Measurements from ENCODE around the gene VASP. TPM values are rescaled to one million over a fixed set of nuclear protein-coding genes. Genes with fewer than 3 reads are reported as not detected.
A peak's percentile ranks its signal among the peaks of the same experiment; 100 is the strongest.

The VASP gene
- total RNA-seq, 1 experiment from 2014 or later = 144 TPM

DNA sequence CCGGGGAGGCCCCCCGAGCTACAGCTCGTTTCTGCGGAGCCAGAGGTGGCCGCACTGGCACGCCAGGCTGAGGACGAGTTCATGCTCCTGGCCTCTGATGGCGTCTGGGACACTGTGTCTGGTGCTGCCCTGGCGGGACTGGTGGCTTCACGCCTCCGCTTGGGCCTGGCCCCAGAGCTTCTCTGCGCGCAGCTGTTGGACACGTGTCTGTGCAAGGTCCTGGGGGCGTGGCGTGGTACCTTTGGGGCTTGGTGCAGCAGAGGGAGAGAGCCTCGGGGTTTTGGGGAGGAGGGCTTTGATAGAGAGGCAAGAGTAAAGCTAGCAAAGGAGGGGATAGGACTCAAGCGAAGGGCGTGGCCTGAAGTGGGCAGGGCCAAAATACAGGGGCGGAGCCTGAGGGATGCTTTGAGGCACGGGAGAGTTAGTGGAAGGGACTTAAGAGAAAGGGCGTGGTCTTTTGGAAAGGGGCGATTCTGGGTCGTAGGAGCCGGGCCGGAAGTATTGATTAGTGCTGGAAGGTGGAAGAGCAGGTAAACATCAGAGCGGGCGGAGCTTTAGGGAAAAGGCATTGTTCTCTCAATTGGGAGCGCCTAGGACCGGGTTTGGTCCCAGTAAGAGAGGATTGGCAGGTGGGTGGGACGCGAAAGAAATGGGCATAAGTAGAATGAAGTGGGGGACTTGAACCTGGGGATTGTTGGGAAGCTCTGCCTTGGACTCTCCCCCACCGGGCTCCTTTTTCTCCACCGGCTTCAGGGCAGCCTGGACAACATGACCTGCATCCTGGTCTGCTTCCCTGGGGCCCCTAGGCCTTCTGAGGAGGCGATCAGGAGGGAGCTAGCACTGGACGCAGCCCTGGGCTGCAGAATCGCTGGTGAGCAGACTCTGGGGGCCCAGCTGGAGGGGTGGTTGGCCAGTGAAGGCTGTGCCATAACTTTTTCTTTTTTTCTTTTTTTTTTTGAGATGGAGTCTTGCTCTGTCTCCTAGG, 7.8 kb upstream of the VASP start (continued):
- TF ChIP-seq NFYB (CRISPR knock-in tag; conservative IDR thresholded peaks at IDR 0.05; ENCODE audit: low read depth) = peak; percentile 48
- TF ChIP-seq, protein P1, sequence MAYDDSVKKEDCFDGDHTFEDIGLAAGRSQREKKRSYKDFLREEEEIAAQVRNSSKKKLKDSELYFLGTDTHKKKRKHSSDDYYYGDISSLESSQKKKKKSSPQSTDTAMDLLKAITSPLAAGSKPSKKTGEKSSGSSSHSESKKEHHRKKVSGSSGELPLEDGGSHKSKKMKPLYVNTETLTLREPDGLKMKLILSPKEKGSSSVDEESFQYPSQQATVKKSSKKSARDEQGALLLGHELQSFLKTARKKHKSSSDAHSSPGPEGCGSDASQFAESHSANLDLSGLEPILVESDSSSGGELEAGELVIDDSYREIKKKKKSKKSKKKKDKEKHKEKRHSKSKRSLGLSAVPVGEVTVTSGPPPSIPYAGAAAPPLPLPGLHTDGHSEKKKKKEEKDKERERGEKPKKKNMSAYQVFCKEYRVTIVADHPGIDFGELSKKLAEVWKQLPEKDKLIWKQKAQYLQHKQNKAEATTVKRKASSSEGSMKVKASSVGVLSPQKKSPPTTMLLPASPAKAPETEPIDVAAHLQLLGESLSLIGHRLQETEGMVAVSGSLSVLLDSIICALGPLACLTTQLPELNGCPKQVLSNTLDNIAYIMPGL (CRISPR knock-in tag; IDR thresholded peaks at IDR 0.05) = no peak; the same call in 1 of the 2 replicates
- TF ChIP-seq, protein P2, sequence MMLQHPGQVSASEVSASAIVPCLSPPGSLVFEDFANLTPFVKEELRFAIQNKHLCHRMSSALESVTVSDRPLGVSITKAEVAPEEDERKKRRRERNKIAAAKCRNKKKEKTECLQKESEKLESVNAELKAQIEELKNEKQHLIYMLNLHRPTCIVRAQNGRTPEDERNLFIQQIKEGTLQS (CRISPR knock-in tag; conservative IDR thresholded peaks at IDR 0.05) = 0 out of 2 replicates have a peak, but pooled peaks have one; percentile 71
- TF ChIP-seq, protein P3, sequence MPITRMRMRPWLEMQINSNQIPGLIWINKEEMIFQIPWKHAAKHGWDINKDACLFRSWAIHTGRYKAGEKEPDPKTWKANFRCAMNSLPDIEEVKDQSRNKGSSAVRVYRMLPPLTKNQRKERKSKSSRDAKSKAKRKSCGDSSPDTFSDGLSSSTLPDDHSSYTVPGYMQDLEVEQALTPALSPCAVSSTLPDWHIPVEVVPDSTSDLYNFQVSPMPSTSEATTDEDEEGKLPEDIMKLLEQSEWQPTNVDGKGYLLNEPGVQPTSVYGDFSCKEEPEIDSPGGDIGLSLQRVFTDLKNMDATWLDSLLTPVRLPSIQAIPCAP (CRISPR knock-in tag; IDR thresholded peaks at IDR 0.05) = peak; percentile 96
- 0 out of 2 replicates have a peak, but pooled peaks have one; percentile 15 for TF ChIP-seq ATF1 (CRISPR knock-in tag; IDR thresholded peaks at IDR 0.05)
- peak; percentile 96; the same call in 1 of the 2 replicates for TF ChIP-seq FOXP1 (CRISPR knock-in tag; IDR thresholded peaks at IDR 0.05; ENCODE audit: borderline replicate concordance)
- TF ChIP-seq MYBL2 (CRISPR knock-in tag; IDR thresholded peaks at IDR 0.05) = peak; percentile 89; the same call in 1 of the 2 replicates
- TF ChIP-seq NR3C1 (CRISPR knock-in tag; conservative IDR thresholded peaks at IDR 0.05; ENCODE audit: low read depth) = peak; percentile 91; the same call in 1 of the 2 replicates
- peak; percentile 96 for TF ChIP-seq TEAD1 (CRISPR knock-in tag; IDR thresholded peaks at IDR 0.05)
- no peak for TF ChIP-seq ZNF416 (CRISPR knock-in tag; IDR thresholded peaks at IDR 0.05)
- no peak for TF ChIP-seq E2F4 (CRISPR knock-in tag; IDR thresholded peaks at IDR 0.05; ENCODE audit: borderline replicate concordance, low read depth)
- TF ChIP-seq KAT7 (CRISPR knock-in tag; IDR thresholded peaks at IDR 0.05; ENCODE audit: borderline replicate concordance) = no peak
- TF ChIP-seq ZNF121 (CRISPR knock-in tag; IDR thresholded peaks at IDR 0.05) = peak; percentile 63; the same call in 1 of the 2 replicates
- peak; percentile 80 for TF ChIP-seq FOXK1 (CRISPR knock-in tag; IDR thresholded peaks at IDR 0.05)
- TF ChIP-seq, protein P4, sequence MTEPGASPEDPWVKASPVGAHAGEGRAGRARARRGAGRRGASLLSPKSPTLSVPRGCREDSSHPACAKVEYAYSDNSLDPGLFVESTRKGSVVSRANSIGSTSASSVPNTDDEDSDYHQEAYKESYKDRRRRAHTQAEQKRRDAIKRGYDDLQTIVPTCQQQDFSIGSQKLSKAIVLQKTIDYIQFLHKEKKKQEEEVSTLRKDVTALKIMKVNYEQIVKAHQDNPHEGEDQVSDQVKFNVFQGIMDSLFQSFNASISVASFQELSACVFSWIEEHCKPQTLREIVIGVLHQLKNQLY (CRISPR knock-in tag; IDR thresholded peaks at IDR 0.05) = 0 out of 2 replicates have a peak, but pooled peaks have one; percentile 9
- TF ChIP-seq E2F1 (CRISPR knock-in tag; IDR thresholded peaks at IDR 0.05) = peak; percentile 97
- TF ChIP-seq GTF2I (CRISPR knock-in tag; conservative IDR thresholded peaks at IDR 0.05) = no peak
- TF ChIP-seq ZNF138 (CRISPR knock-in tag; conservative IDR thresholded peaks at IDR 0.05) = peak; percentile 85; the same call in 1 of the 2 replicates
- TF ChIP-seq USF1 (CRISPR knock-in tag; IDR thresholded peaks at IDR 0.05) = peak; percentile 87
- no peak for TF ChIP-seq ZNF219 (CRISPR knock-in tag; IDR thresholded peaks at IDR 0.05; ENCODE audit: borderline replicate concordance)
- peak; percentile 96 for TF ChIP-seq NFE2L1 (CRISPR knock-in tag; IDR thresholded peaks at IDR 0.05)
- 0 out of 2 replicates have a peak, but pooled peaks have one; percentile 59 for TF ChIP-seq STAT6 (CRISPR knock-in tag; conservative IDR thresholded peaks at IDR 0.05; ENCODE audit: low read depth)
- TF ChIP-seq, protein P5, sequence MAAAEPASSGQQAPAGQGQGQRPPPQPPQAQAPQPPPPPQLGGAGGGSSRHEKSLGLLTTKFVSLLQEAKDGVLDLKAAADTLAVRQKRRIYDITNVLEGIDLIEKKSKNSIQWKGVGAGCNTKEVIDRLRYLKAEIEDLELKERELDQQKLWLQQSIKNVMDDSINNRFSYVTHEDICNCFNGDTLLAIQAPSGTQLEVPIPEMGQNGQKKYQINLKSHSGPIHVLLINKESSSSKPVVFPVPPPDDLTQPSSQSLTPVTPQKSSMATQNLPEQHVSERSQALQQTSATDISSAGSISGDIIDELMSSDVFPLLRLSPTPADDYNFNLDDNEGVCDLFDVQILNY (CRISPR knock-in tag; IDR thresholded peaks at IDR 0.05) = peak; percentile 83
- peak; percentile 79; the same call in 1 of the 2 replicates for TF ChIP-seq TEAD4 (CRISPR knock-in tag; IDR thresholded peaks at IDR 0.05)
- peak; percentile 93; the same call in 1 of the 2 replicates for TF ChIP-seq ZBTB21 (CRISPR knock-in tag; IDR thresholded peaks at IDR 0.05; ENCODE audit: borderline replicate concordance)
- peak; percentile 97 for TF ChIP-seq ZNF232 (CRISPR knock-in tag; IDR thresholded peaks at IDR 0.05)

Measured in WTC11 (cell line).